NCI-H82 (cell line): ENCODE results near the gene POMZP3.
A peak's percentile ranks its signal among the peaks of the same experiment; 100 is the strongest.
"Not testable (repeated sequence)": the region's sequence is repeated elsewhere in the genome, so short reads cannot be mapped to it uniquely, and the experiment has no call there.

Experiments
- DNase-seq: peaks from one replicate; lab custom pipeline; 2025; lab: John Stamatoyannopoulos, UW

The POMZP3 gene

GRCh38 chr7:76626989-76627642 is at the start of gene POMZP3:
Gene POMZP3 (minus strand): TSS chr7:76627279. CDS start chr7:76626064, 1,215 bp downstream.
- peak; percentile 33 for DNase-seq

GRCh38 chr7:76675783-76676182 is 48.7 kb upstream of the POMZP3 start:
- not testable (repeated sequence) for DNase-seq

- DNase-seq = not testable (repeated sequence)
These were observed 46.3 kb upstream of the POMZP3 start for GRCh38 chr7:76673346-76673745.

- not testable (repeated sequence) for DNase-seq
These were observed 32.1 kb upstream of the POMZP3 start for GRCh38 chr7:76659212-76659611.

GRCh38 chr7:76656425-76656824 is 29.3 kb upstream of the POMZP3 start:
- peak; percentile 1 for DNase-seq

GRCh38 chr7:76642620-76643019 is 15.5 kb upstream of the POMZP3 start:
- DNase-seq = not testable (repeated sequence)

GRCh38 chr7:76637061-76637691 is 10.1 kb upstream of the POMZP3 start:
- DNase-seq = not testable (repeated sequence)

- peak; percentile 22 for DNase-seq
These were observed 498 bp downstream of the POMZP3 start for GRCh38 chr7:76626581-76626980.

GRCh38 chr7:76619439-76620190 is 7.5 kb downstream of the POMZP3 start:
- not testable (repeated sequence) for DNase-seq

- not testable (repeated sequence) for DNase-seq
These were observed 13.3 kb downstream of the POMZP3 start for GRCh38 chr7:76613783-76614182.

GRCh38 chr7:76612232-76612631 is 14.8 kb downstream of the POMZP3 start:
- DNase-seq = not testable (repeated sequence)

- not testable (repeated sequence) for DNase-seq
These were observed 17.2 kb downstream of the POMZP3 start for GRCh38 chr7:76609864-76610263.

- DNase-seq = not testable (repeated sequence)
These were observed 18.6 kb downstream of the POMZP3 start for GRCh38 chr7:76608469-76608868.

- not testable (repeated sequence) for DNase-seq
These were observed 21.1 kb downstream of the POMZP3 start for GRCh38 chr7:76606027-76606426.

- not testable (repeated sequence) for DNase-seq
These were observed 26.4 kb downstream of the POMZP3 start for GRCh38 chr7:76600650-76601049.

- not testable (repeated sequence) for DNase-seq
These were observed 27.0 kb downstream of the POMZP3 start for GRCh38 chr7:76600116-76600482.

- DNase-seq = not testable (repeated sequence)
These were observed 28.4 kb downstream of the POMZP3 start for GRCh38 chr7:76598590-76599264.

GRCh38 chr7:76597288-76597687 is 29.8 kb downstream of the POMZP3 start:
- not testable (repeated sequence) for DNase-seq

GRCh38 chr7:76592694-76593093 is 34.4 kb downstream of the POMZP3 start:
- DNase-seq = not testable (repeated sequence)

GRCh38 chr7:76591602-76592304 is 35.3 kb downstream of the POMZP3 start:
- not testable (repeated sequence) for DNase-seq

GRCh38 chr7:76591033-76591432 is 36.0 kb downstream of the POMZP3 start:
- DNase-seq = not testable (repeated sequence)
